HL-60 (cell line): Measurements from ENCODE around the gene PFDN2.

Experiments
- CTCF ChIP-seq: IDR thresholded peaks from one replicate; pipeline ENCODE4 v1.5.1; 2011; ENCODE audit warnings: low read length, control low read depth, inconsistent platforms; ENCODE audit not compliant: insufficient read depth
- SPI1 ChIP-seq: IDR thresholded peaks from 2 replicates; pipeline ENCODE4 v1.6.1; 2012; ENCODE audit warnings: low read depth, mild to moderate bottlenecking, borderline replicate concordance

- TF ChIP-seq SPI1 (no peak), CTCF (no peak)
These were observed 44.9 kb downstream of the PFDN2 start for GRCh38 chr1:161072751-161073449.
